Measurements from ENCODE around the gene CYSLTR2. TPM values are rescaled to one million over a fixed set of nuclear protein-coding genes. Genes with fewer than 3 reads are reported as not detected.

The CYSLTR2 gene
- total and polyA plus RNA-seq, 2 experiments from 2014 or later = 5.1 to 22.2 TPM

DNA sequence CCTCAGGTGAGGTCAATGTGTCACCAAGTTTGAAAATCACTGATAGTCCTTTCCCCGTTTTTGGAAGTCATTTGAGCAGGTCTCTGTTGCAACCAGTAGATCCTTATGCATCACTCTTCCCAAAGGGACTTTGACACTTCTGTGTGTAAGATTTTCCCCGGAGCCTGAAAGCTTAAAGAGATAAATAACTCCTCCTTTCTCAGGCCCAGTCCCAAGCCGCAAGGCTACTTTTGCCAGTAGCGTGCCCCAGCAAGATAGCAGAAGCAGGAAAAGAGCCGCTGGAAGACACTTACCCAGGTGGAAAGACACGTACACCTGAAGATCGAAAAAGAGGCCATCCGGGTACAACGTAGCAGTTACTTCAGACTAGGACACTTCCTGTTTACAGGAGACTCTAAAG is 106.9 kb downstream of the CYSLTR2 start:
- Histone ChIP-seq H3K27ac (no peak overlapping the region), H3K9me2 (replicated peaks; ENCODE audit: insufficient read depth) (no peaks in the 10 kb centered on the region), H2AFZ (no peak overlapping the region), H3K4me1 (ENCODE audit: insufficient read depth) (no peaks in the 10 kb centered on the region), H4K20me1 (ENCODE audit: insufficient read depth, poor library complexity, severe bottlenecking) (no peaks in the 10 kb centered on the region), H3K9me3 (ENCODE audit: low read depth) (no peaks in the 10 kb centered on the region), H3K4me2 (no peak overlapping the region), H3K36me3 (replicated peaks; ENCODE audit: insufficient read depth, low read depth) (no peaks in the 10 kb centered on the region), H3K79me2 (no peaks in the 10 kb centered on the region), H3K27me3 (no peaks in the 10 kb centered on the region), H3K4me3 (no peak overlapping the region)
- TF ChIP-seq EZH2phosphoT487 (IDR thresholded peaks at IDR 0.05; ENCODE audit: low read depth, severe bottlenecking, unreplicated experiment) (no peak), EZH2 (IDR thresholded peaks at IDR 0.05; ENCODE audit: borderline replicate concordance) (no peak)
- WGBS (ENCODE audit: low lambda C conversion rate, missing lambda C conversion rate) = 86% methylated on average over 9 of the region's 9 CpGs
- DNase-seq (ENCODE audit: low spot score) = no peak

Other genes with a start within 250 kb of the CYSLTR2 start
- gene LPAR6, start 240.8 kb upstream of the CYSLTR2 start, total RNA-seq = 22.8 and 25.4 TPM in 2 replicates
- gene LPAR6, start 240.8 kb upstream of the CYSLTR2 start, polyA plus RNA-seq = 7.2 and 8.2 TPM in 2 replicates
- gene RCBTB2, start 120.8 kb upstream of the CYSLTR2 start, total RNA-seq = 12.2 TPM in 2 replicates
- gene RCBTB2, start 120.8 kb upstream of the CYSLTR2 start, polyA plus RNA-seq = 8.0 and 8.8 TPM in 2 replicates